ENCODE measurements around the gene CAB39. TPM values are rescaled to one million over a fixed set of nuclear protein-coding genes. Genes with fewer than 3 reads are reported as not detected.

The CAB39 gene
- total RNA-seq, 1 donor from 2014 or later: 68.6 TPM

DNA sequence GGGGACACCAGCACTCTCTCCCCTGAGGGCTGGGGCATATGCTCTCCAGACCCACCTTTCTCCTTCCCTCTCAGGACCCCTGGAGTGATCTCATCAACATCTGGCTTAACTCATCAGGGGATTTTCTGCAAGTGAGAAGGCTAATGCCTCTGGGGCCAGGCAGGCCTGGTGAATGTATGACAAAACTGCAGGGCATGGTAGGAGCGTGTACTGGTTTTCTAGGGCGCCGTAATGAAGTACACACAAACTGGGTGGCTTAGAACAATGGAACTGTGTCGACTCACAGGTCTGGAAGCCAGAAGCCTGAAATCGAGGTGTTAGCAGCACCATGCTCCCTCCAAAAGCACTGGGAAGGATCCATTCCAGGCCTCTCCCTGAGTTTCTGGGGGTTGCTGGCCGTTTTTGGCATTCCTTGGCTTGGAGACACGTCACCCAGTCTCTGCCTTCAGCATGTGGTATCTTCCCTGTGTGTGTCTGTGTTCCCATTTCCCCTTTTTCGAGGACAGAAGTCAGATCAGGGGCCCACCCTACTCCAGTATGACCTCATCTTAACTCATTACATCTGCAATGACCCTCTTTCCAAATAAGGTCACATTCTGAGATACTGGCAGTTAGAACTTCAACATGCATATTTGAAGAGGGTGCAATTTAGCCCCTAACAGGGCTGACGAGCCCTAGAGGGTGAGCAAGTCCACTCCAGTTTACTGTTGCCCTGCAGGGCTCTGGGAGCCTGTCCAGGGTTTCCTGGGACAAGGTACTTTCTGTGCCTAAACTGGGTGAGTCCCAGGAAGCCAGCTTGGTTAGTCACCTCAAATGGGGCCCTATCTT lies 45.5 kb upstream of the CAB39 start:
- CTCF ChIA-PET: interaction anchor here (0.6 kb wide), 1 partner anchor 64 kb away, joined by 4 read pairs; no protein-coding TSS in a partner anchor
- ATAC-seq (ENCODE audit: low read depth) (peak; percentile 36), DNase-seq (no peak)
- Mint-ChIP-seq H3K27ac (peak overlapping the region; percentile 67), H3K36me3 (ENCODE audit: low read depth) (no peaks in the 10 kb centered on the region), H3K4me1 (peaks cover 71% of the 10 kb centered on the region), H3K9me3 (no peaks in the 10 kb centered on the region), H3K4me3 (no peak overlapping the region), H3K27me3 (no peaks in the 10 kb centered on the region)
- TF ChIP-seq, protein P1, sequence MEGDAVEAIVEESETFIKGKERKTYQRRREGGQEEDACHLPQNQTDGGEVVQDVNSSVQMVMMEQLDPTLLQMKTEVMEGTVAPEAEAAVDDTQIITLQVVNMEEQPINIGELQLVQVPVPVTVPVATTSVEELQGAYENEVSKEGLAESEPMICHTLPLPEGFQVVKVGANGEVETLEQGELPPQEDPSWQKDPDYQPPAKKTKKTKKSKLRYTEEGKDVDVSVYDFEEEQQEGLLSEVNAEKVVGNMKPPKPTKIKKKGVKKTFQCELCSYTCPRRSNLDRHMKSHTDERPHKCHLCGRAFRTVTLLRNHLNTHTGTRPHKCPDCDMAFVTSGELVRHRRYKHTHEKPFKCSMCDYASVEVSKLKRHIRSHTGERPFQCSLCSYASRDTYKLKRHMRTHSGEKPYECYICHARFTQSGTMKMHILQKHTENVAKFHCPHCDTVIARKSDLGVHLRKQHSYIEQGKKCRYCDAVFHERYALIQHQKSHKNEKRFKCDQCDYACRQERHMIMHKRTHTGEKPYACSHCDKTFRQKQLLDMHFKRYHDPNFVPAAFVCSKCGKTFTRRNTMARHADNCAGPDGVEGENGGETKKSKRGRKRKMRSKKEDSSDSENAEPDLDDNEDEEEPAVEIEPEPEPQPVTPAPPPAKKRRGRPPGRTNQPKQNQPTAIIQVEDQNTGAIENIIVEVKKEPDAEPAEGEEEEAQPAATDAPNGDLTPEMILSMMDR (IDR thresholded peaks at IDR 0.05): no peak
- POLR2A ChIA-PET: interaction anchor here (0.6 kb wide), 1 partner anchor 224 kb away, joined by 3 read pairs; no protein-coding TSS in a partner anchor
- intact Hi-C loops (cut with micrococcal nuclease): loop anchor here (1.0 kb wide), 1 partner anchor 52 kb away; no protein-coding TSS in a partner anchor

DNA sequence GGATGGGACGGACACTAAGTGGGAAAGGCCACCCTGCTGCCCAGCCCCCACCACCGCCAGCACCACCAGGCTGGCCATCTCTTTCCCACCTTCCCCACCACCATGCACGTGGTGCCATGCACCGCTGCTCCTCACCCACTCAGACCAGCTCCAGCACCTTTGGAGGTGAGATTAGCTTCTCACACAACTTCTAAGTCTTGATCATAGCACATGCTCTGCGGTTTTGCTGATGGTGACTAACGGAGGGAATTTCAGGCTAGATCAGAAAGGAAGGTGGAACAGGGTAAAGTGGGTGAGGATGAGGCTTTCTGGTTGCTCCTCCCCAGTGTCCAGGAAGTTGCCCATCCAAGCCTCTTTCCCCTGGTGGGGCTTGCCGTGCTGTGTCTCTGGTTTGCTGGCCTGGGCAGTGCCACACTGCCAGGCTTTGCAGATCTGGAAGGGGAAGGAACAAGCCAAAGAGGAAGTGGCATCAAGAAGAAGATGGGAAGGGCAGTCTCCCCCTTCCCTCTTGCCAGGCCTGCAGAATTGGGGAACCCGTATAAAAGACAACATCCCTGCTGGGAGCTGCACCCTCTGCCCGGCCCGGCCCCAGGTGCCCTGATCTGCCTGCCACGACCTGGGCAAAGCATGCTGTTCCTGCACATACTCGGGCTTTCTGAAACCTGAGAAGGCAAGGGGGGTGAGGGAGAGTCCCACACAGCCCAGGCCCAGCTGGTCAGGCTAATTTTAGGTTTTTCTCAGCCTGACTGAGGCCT lies 44.3 kb upstream of the CAB39 start:
- no peaks in the 10 kb centered on the region for H3K9me3 Mint-ChIP-seq
- no peaks in the 10 kb centered on the region for H3K36me3 Mint-ChIP-seq (ENCODE audit: low read depth)
- peak overlapping the region; percentile 29 for H3K4me3 Mint-ChIP-seq
- ChIA-PET CTCF (interaction anchor here (0.5 kb wide), 1 partner anchor 180 kb away, joined by 4 read pairs; no protein-coding TSS in a partner anchor), POLR2A (interaction anchor here (0.5 to 1.2 kb wide), 4 partner anchors 8 to 50 kb away, joined by 3 to 7 read pairs (median 4); no protein-coding TSS in a partner anchor)
- H3K4me1 Mint-ChIP-seq: peaks cover 59% of the 10 kb centered on the region
- TF ChIP-seq, protein P1 (IDR thresholded peaks at IDR 0.05): no peak
- peak; percentile 43 for ATAC-seq (ENCODE audit: low read depth)
- H3K27me3 Mint-ChIP-seq: no peaks in the 10 kb centered on the region
- no peak for DNase-seq
- intact Hi-C loops (cut with micrococcal nuclease): loop anchor here (2.0 kb wide), 1 partner anchor 44 kb away; the partner anchor contains the start of gene CAB39
- H3K27ac Mint-ChIP-seq: peak overlapping the region; percentile 67

DNA sequence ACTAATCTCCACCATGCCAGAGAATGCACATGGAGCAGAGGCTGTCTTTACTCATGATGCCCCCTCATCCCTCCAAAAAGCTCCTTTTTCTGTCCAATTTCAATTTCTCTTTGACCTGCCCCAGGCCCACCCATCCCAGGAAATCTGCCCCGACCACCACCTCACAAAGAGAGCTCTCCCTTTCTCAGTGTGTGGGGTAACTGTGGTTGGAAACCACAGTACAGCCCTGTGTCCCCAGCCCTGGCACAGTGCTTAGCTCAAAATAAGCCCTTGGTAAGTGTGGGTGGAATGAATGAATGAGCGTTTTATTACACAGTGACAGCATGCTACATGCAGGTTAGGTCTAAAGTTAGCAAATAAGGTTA lies 43.7 kb upstream of the CAB39 start:
- Mint-ChIP-seq H3K27ac (peak overlapping the region; percentile 8), H3K4me3 (peak overlapping the region; percentile 2), H3K36me3 (ENCODE audit: low read depth) (no peaks in the 10 kb centered on the region), H3K9me3 (no peaks in the 10 kb centered on the region), H3K27me3 (no peaks in the 10 kb centered on the region), H3K4me1 (peaks cover 53% of the 10 kb centered on the region)
- intact Hi-C loops (cut with micrococcal nuclease): loop anchor here (2.0 kb wide), 1 partner anchor 44 kb away; the partner anchor contains the start of gene CAB39
- POLR2A ChIA-PET: interaction anchor here (0.5 to 1.2 kb wide), 4 partner anchors 9 to 50 kb away, joined by 3 to 7 read pairs (median 4); no protein-coding TSS in a partner anchor
- CTCF ChIA-PET: no interaction called here
- DNase-seq: no peak
- ATAC-seq (ENCODE audit: low read depth): no peak
- TF ChIP-seq, protein P1 (IDR thresholded peaks at IDR 0.05): no peak

DNA sequence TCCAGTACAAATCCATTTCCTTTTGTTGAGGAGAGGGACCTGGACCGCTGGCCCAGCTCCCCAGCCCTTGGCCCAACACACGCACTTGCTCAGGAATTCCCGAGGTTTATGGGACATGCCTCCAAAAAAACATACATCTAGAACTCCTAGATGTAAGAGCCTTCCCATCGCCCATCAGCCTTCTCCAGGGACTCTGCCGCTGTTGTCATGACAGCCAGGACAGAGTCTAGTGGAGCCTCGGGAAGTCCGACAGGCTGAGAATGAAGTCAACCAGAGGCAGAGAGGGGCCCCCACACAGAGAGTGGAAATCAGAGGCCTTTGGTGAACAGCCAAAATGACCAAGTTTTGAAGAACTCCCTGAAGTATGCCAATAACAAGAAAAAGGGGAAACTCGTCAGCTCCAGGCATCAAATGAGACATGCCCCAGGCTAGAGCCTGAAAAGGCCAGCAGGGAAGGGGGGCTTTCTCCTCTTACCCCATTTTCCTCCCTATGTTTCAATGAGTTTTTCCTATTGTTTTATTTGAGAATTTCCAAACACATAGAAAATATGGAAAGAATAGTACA lies 43.2 kb upstream of the CAB39 start:
- TF ChIP-seq, protein P1 (IDR thresholded peaks at IDR 0.05): no peak
- H3K4me3 Mint-ChIP-seq: no peak overlapping the region
- POLR2A ChIA-PET: interaction anchor here (0.7 to 1.2 kb wide), 4 partner anchors 9 to 535 kb away, joined by 3 to 8 read pairs (median 4); no protein-coding TSS in a partner anchor
- H3K4me1 Mint-ChIP-seq: peaks cover 47% of the 10 kb centered on the region
- H3K36me3 Mint-ChIP-seq (ENCODE audit: low read depth): no peaks in the 10 kb centered on the region
- no peak for ATAC-seq (ENCODE audit: low read depth)
- no peaks in the 10 kb centered on the region for H3K27me3 Mint-ChIP-seq
- intact Hi-C loops (cut with micrococcal nuclease): loop anchor here (2.0 kb wide), 1 partner anchor 43 kb away; the partner anchor contains the start of gene CAB39
- CTCF ChIA-PET: no interaction called here
- peak overlapping the region; percentile 8 for H3K27ac Mint-ChIP-seq
- no peaks in the 10 kb centered on the region for H3K9me3 Mint-ChIP-seq
- no peak for DNase-seq

All from activated B cell treated with CpG ODN at 0.5 μM for 24 hours (primary cell).